ENCODE results near the gene VSIG2.

The VSIG2 gene

DNA sequence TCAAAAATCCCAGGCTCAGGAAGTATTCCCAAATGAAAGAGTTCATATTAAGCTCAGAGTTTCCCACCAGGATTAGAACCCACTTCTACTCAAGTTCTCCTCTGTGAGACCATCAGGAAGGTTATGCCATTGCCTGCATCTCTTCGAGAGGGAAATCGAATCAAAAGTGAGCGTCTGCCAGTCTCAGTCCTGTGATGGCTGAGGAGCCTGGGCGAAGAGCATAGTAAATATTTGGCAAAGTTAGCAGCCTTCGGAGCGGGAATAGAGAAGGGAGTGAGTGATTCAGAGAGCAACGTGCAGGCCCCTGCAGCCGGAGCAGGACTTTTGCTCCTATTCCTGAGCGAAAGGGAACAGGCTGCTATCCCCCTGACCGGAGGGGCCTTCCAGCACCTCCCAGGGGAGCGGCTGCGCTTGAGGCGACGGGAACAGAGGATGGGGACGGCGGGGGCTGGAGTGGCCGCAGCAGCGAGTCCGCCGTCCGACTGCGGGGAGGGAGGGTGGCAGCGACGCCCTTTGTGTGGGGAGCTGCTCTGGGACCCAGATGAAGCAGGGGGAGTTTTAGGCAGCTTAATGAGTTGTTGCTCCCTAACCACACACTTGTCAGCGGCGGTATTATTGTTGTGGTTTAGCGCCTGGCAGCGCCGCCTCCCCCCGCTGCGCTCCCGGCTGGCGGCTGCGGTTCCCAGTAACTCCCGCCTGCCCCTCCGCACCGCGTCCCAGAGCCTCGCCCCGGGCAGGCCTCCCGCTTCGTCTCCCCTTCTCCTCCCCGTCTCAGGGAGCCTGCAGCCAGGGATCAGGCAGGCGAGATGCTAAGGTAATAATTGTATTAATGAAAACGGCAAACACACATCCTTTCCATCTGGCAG lies 34.0 kb downstream of the VSIG2 start:
- no peak for DNase-seq

DNA sequence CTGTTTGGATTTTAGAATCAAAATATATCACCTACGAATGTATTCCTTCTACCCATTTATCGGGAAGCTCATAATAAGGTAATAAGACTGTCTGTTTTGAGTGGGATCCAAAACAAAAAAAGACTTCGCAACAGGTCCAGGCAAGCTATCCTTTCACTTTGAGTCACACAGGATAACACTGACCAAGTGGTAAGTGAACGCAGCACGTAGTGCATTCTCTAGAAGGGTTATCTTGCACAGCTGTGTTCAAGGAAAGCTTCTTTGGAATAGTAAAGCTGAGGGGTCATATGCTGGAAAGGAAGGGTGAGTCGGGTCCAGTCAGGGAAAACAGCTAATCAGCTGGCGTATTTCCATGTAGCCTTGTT lies 34.7 kb downstream of the VSIG2 start:
- DNase-seq = no peak

DNA sequence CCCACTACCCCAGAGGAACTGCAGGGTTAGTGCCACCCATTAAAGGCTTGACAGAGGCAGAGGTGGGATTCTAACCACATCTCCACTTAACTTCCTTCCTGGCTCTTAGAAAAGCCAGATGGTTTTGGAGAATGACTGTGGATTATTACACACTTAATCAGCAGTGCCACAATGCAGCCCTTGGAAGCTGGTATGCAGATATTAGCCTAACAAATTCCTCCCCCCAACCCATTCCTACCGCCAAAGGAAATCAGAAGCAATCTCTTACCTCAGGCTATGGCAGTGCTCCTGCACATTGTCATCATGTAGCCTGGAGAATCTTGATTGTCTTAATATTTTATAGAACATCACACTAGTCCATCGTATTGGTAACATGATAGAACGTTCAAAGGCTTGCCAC lies 35.5 kb downstream of the VSIG2 start:
- DNase-seq = no peak

DNA sequence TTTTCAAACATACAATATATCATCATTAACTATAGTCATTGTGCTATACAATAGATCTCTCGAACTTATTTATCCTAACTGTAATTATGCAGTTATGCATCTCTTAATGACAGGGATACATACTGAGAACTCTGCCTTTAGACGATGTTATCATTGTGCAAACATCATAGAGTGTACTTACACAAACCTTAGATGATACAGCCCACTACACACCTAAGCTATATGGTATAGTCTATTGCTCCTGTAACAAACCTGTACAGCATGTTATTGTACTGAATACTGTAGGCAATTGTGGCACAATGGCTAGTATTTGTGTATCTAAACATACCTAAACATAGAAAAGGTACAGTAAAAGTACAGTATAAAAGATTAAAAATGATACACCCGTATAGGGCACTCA lies 39.7 kb downstream of the VSIG2 start:
- DNase-seq = no peak

DNA sequence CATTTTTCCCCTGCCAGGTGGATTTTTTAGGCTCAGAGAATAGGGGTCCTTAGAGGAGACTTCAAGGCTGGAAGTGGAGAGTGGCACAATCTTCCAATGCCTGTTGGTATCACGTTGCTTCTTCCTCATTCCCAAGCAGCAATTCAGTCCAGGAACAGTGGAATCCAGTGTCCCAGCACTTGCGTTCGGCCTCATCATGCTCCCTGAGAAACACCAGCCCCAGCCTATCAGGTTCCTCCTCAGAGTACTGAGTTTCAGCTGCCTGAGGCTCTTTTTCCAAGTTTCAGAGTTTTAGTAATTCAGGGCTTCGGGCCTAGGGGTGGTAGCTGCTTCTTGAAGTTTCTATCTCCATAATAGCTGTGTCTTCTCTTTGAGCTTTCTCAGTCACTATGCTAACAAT lies 44.2 kb downstream of the VSIG2 start:
- no peak for DNase-seq

DNA sequence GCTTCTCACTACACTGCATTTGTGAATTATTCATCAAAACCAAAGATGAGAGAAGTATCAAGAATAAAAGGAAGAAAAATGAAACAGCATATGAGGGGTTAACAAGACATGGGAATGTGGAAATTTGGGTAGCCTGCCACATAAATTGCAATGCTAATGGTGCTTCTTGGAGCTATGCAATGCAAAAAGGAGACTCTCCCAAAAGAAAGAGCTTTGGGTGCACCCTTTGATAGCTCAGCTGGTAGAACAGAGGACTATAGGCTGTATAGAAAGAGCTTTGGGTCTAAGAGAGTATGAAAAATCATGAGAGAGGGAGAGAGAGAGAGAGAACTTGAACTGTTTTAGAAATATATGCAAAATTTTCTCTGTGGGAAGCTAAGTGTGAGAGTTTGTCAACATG lies 52.0 kb downstream of the VSIG2 start:
- DNase-seq = no peak

DNA sequence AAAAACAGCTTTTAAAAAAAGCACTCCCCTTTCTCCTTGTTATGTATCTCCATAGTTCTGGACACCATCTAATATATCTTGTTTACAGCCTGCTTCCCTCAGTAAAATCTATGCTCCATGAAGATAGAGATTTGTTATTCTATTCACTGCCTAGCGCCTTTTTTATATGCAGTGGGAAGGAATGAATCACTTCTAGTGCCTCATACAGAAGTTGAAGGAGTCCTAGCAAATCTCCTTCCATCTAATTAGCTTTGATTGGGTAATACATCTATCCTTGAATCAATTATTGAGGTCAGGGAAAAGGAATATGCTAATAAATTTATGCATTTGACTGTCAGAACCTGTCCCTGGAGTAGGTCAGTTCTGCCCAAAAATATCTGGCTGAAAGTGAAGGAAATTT lies 52.5 kb downstream of the VSIG2 start:
- no peak for DNase-seq

All from inflammatory macrophage treated with lipopolysaccharide for 1 hour (primary cell).